Stimulated activated CD8-positive, alpha-beta memory T cell treated with anti-CD3 and anti-CD28 coated beads, Interleukin-15, amount 100 ng/mL, for 24 hours (primary cell): ENCODE measurements around the gene MFNG.
"Not testable (repeated sequence)": the region's sequence is repeated elsewhere in the genome, so short reads cannot be mapped to it uniquely, and the experiment has no call there.

Experiments
- DNase-seq: peaks from one replicate; pipeline ENCODE4 v3.0.0-alpha.2; 2020; ENCODE audit warnings: low read depth

MFNG gene, protein sequence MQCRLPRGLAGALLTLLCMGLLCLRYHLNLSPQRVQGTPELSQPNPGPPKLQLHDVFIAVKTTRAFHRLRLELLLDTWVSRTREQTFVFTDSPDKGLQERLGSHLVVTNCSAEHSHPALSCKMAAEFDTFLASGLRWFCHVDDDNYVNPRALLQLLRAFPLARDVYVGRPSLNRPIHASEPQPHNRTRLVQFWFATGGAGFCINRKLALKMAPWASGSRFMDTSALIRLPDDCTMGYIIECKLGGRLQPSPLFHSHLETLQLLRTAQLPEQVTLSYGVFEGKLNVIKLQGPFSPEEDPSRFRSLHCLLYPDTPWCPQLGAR

DNA sequence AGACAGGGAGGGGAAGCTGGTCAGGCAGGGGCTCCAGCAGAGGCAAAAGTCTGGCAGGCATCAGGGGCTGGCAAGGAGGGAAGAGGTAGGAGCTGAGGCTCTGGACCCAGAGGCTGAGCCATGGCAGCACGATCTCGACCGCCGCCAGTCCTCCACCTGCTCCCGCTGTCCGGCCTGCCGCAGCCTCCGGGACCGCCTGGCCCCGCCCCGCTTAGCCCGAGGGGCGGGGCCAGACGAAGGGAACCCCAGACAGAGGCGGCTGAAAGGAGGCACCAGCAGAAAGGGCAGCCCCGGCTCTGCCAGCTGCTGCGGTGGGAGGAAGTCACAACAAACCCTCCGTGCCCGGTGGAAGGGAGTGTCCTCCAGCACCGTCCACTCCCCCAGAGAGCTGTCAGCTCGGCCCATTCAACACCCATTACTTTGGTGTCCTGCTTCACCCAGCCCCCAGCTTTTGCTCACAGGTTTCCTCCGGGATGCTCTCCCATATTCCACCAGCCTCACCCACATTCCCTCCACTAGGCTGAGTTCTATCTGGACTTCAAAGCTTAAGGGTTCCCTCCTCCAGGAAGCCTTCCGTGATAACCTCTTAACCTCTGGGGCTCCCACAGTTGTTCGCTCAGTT, at the start of gene MFNG:
MFNG (minus strand) TSS at position 161 of the 622 bp plus-strand sequence. CDS start 207 bp downstream, outside the sequence.
- DNase-seq: peak; percentile 40

DNA sequence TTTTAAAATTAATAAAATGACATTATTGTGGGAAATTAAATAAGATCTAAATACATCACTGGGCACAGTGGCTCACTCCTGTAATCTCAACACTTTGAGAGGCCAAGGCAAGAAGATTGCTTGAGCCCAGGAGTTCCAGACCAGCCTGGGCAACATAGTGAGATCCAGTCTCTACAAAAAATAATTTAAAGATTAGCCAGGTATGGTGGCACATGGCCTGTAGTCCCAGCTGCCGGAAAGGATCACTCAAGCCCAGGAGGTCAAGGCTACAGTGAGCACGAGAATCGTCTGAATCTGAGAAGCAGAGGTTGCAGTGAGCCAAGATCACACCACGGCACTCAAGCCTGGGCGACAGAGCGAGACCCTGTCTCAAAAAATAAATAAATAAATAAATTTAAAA, 49.0 kb upstream of the MFNG start:
- no peak for DNase-seq

DNA sequence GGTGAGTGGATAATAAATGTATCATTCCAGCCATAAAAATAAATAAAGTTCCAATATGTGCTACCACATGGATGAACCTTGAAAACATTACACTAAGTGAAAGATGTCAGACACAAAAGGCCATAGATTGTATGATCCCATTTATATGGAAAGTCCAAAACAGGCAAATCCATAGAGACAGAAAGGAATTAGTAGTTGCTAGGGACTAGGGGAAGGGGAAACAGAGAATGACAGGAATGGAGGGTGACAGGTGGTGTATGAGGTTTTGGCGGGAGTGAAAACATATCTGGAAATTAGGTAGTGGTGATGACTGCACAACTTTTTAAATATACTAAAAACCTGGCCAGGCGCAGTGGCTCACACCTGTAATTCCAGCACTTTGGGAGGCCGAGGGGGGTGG, 48.3 kb upstream of the MFNG start:
- DNase-seq: no peak

DNA sequence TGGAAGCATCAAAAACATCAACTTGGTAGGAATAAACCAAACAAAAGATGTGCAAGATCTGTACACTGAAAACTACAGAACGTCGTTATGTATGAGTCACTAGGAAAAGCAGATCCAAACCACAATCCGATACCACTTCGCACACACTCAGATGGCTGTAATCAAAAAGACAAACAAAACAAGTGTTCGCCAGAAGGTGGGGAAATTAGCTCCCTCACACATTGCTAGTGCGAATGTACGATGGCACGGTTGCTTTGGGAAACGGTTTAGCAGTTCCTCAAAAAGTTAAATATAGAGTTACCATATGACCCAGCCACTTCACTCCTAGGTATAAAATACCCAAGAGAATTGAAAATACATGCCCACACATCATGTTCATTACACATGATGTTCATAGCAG, 47.8 kb upstream of the MFNG start:
- no peak for DNase-seq

DNA sequence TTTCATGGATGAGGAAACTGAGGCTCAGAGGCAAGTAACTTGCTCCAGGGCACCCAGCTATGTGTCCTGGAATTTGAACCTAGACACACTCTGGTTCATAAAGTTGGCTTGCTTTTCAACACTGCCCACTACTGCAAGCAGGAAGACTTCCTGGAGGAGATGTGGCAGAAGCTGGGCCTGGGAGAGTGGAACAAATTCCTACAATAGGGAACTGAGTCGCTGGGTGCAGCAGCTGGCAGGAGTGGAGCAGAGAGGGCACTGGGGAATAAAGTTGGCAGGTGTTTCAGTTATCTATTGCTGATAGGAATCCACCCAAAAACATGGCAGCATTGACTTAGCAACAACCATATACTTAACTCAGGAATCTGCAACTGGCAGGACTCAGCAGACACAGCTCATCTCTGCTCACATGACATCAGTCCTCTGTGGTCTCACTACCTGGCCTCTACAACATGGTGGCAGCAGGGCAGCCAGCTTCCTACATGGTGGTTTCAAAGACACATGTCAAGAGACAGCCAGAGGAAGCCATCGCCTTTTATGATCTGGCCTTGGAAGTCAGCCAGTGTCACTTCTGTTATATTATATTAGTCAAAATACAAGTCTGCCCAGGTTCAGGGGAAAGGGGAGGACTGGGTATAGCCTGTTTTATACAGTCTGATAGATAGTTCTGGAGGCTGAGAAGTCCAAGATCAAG, 43.6 kb upstream of the MFNG start:
- no peak for DNase-seq

DNA sequence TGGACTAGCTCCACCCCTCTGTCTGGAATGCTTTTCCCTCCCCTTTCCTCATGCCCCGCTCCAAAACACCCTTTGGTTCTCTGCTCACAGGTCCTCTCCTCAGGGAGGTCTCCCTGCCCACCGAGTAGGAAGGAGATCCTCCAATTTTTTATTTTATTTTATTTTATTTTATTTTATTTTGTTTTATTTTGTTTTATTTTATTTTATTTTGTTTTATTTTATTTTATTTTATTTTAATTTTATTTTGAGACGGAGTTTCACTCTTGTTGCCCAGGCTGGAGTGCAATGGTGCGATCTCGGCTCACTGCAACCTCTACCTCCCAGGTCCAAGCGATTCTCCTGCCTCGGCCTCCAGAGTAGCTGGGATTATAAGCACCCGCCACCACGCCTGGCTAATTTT, 41.8 kb upstream of the MFNG start:
- DNase-seq: not testable (repeated sequence)

DNA sequence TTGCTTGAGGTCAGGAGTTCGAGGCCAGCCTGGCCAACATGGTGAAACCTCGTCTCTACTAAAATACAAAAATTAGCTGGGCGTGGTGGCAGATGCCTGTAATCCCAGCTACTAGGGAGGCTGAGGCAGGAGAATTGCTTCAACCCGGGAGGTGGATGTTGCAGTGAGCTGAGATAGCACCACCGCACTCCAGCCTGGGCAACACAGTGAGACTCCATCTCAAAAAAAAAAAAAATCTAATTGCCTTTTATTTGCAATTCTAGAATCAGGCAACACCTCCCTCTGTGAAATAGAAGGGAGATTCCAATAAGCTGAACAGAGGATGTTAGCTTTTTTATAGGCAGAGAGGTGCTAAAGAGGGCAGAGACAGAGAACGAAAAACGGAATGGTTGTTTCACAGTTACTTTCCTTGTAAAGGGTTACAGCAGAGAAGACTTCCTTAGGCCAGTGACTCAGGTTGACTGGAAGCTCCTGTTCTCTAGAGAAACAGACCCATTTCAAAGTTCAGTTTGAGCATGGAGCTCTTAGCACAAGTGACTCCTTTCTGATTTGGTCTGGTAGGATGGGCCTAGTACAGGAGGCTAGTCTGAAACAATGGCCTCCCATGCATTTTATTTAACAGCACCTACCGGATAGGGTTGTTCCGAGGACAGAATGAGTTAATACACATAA, 41.0 kb upstream of the MFNG start:
- not testable (repeated sequence) for DNase-seq

DNA sequence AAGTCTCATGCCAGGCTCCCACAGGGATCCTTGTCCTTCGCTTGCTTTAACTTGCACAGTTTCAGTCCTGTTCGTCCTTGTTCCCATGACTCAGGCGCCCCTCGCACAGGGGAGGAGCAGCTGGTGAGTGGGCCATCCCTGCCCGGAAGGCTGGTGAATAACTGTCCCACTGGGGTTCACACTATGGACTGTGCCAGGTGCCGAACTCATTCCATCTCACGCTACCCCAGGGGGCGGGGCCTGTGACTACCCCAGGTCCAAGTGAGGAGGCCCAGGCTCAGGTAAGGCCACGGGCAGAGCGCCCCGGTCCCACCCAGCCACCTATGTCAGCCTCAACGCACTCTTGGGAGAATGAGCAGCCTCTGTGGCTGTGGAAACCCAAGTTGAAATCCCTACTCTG, 40.2 kb upstream of the MFNG start:
- DNase-seq: no peak

DNA sequence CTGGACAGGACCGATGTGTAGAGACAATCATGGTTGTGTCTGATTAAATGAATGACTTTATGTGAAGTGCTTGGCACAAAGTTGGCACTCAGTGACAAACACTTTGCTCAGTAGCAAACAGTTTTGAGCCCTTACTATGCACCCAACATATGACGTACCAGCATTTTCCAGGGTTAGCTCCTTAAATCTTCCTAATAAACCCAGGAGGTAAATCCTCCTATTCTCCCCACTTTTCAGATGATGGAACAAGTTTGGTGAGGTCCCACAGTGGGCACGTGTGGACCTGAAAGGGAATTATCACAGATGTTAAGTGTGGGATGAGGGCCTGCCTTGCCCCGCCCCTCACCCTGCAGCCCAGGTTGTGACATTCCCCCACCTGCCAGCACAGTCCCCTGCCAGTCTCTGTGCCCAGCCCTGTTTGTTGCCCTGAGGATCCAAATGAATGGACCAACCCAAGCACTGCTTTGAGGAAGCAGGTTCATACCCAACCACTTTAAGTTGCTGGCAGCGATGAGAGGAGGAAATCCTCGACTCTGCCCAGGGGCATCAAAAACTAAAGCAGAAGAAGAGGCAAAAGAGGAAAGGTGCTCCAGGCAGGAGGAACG, 39.7 kb upstream of the MFNG start:
- no peak for DNase-seq

DNA sequence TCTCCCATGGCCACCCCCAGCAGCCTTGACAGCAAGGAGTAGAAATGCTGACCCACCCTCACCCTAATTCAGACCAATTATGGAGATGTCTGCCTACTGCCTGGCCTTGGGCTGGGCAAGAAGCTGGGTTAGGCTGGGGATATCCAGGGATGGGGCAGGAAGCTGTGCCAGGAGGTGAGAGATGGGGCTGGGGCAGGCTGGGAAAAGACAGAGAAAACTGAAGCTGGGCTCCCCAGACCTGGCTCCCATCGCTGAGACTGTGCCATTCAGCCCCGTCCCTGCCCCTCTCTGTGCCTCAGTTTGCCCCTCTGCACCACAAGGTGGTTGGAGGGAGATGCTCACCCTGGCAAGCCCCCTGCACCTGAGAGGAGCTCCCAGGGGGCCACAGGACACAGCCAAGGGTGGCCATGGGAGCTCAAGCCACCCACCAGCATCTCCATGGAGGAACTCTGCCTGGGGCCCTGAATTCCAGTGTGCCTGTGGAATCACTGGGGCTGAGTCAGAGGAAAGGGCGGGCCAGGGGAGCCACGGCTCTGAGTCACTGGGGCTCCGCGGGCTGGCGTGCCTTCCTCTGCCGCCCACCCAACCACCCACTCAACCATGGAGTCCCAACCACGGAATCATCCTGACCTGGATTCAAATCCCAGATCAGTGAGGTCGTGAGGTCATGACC, 39.0 kb upstream of the MFNG start:
- DNase-seq: no peak

DNA sequence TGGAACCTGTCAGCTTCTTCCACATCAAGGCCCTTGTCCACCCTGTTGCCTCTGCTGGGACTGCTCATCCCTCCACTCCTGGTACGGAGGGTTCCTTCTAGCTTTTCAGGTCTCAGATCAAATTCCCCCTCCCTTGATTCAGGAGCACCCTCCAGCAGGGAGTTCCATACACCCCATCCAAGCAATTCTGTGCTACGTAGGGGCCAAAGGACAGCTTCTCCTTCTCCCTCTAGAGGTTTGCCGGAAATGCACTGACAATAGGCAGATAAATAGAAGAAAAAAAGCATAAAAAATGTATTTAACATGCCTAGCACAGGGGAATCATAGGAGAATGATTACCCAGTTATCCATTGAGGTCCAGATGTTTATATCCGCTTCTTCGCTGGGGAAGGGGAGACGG, 36.3 kb upstream of the MFNG start:
- DNase-seq: no peak

DNA sequence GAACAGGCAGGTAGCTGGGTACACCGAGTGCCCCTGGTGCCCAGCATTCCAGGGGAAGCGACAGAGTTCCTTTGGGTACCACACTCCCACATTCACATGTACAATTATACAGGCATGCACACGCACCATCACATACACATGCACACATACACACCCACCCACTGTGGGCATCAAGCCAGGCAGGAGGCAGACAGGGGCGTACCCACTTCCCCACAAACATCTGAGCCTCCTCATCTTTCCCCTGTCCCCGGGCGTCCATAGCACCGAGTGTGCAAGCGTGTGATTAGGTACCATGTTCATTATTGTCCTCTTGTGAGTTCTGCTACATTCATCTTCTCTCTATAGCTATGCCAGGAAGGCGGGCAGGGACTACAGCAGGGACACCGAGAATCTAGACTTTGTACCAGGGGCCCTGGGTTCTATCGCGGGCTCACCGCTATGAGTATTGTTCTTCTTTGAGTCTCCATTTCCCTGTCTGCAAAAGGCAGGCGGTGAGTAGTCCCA, 35.1 kb upstream of the MFNG start:
- no peak for DNase-seq

DNA sequence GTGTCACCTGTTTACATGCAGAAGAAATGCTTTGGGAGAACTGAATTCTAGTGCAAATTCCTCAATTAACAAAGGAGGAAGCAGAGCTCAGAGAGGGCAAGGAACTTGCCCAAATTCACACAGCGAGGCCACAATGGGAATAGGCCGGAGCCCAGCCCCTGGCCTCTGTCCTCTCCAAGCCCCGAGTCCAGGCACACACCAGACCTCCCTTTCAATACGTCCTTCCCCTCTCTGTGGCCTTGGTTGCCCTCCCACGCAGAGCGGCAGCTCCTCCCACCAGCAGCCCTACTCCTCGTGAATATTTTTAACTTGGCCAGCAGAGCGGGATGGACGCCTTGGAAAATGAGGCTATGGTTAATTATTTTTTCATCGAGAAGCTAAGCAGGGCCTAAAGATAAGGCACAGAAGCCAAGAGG, 34.6 kb upstream of the MFNG start:
- no peak for DNase-seq

DNA sequence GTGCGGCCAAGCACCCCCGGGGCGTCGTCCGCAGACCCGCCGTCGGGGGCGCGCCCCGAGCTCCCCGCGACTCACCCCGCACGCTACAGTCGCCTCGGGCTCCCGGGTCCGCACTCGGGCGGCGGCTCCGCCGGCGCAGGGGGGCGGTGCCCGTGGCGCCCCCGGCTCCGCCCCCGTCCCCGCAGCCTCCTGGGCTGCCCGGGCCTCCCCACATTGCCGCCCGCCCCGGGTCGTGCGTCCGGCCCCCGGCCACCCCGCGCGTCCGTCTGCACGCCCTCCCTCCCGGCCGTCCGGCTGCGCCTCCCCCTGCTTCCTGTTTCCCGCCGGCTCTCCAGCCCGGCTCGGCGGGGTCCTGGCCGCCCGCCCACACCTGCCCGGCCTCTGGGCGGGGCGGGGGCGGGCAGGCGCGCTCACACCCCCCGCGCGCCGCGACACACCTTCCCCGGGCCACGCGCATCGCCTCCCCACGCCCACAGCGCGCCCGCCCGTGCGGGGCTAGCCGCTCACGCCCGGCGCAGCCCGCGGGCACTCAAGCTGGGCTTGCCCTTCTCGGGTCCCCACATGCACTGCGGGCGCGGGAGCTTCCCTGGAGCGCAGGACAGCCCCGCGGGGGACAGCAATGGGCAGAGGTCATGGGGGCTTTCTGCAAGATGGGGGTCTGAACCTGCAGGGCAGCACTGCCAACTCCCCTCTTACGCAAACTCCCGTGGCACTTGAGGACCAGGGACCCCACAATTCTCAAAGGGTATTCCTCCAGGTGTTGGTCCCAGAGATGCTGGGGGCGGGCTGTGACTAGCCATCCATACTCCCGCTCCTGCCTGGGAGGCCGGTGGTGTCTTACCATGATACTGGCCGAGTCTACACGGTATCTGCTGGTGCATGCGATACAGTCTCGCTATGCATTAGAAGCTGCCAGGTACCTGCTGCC, 33.3 kb upstream of the MFNG start, which contains the start of gene CARD10:
CARD10 (minus strand) TSS at position 148 of the 928 bp plus-strand sequence. CDS start 215 bp downstream, outside the sequence.
- DNase-seq: no peak

DNA sequence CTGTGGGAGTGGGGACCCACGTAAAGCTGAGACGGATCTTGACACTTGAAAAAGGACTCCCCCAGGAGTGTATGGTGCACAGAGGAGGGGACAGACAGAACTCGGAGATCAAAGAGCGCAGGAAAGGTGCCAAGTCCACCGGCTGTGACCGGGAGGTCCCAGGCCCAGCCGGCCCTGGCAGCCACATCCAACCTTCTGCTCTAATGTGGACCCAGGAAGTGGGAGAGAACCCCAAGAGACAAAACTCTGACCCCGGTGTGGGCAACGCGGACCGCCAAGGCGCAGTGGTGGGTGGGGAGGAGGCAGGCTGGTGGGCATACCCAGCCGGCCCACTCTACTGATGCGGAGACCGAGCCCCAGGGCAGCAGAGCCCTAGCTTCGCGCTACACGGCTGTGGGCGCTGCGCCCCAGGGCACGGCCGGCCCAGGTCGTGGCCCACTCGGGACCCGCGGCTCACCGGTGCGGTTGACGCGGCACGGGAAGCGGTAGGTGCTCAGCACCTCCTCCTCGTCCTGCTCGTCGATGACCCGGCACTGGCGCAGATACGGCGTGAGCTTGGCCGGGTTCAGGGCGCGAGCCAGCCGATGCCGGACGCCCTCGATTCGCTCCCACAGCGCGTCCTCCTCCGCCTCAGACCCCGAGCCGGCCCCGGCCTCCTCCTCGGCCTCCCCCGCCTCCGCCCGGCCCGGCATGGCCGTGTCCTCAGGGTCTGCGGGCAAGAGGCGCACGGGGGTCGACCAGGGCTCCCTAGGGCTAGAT, 32.5 kb upstream of the MFNG start:
- no peak for DNase-seq

DNA sequence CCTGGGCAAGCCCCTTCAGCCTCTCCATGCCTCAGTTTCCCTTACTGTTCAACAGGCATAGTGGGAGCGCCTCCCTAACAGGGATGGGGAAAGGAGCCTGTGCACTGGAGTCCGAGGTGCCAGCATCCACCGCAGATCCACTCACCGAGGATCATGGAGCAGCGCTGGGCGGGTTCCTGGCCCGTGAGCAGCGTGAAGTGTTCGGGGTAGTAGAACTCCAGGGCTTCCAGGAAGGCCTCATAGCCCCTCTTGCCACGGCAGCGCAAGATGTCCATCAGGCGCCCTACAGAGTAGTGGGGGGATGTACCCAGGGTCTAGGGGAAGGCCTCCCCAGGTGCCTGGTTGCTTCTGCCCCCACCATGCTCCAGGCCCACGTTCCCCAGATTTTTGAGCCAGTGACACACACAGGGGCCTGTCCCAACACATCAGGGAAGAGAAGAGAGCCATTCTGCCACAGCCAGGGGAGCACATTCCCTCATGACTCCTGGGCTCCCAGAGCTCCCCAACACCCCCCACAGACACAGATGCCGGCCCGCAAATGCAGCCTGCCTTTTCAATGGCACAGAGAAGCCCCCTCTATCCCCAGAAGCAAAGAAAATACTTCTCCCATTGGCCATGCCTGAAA, 31.8 kb upstream of the MFNG start:
- no peak for DNase-seq

DNA sequence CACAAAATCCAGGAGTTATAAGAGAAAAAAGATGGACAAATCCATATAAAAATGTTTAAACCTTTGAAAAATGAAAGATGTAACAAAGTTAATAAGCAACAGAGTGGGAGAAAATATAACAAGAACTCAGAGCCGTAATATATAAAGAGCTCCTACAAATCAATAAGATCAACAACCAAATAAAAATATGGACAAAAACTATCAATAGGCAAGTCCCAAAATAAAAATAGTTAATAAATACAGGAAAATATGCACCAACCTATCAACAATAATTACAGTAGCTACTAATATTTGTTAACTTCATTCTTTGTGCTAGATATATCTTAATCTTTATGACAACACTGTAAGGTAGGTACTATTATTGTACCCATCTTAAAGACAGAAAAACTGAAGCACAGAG, 30.3 kb upstream of the MFNG start:
- DNase-seq: no peak

DNA sequence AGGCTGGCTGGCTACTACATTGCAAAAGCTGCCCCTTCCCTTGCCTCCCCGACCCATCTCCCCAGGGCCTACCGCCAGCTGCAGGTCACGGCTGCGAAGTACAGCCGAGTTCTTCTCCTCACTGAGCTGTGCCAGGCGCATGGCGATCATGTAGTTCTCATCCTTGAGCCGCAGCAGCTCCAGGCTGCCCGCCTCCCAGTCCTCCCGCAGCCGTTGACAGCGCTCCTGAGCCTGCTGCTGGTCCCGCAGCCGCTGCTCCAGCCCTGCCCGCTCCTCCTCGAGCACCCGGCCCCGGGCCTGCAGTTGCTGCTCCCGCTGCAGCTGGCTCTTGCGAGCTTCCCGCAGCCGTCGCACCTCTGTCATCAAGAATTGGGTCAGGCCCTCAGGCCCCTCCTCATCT, 29.7 kb upstream of the MFNG start:
- DNase-seq: no peak

DNA sequence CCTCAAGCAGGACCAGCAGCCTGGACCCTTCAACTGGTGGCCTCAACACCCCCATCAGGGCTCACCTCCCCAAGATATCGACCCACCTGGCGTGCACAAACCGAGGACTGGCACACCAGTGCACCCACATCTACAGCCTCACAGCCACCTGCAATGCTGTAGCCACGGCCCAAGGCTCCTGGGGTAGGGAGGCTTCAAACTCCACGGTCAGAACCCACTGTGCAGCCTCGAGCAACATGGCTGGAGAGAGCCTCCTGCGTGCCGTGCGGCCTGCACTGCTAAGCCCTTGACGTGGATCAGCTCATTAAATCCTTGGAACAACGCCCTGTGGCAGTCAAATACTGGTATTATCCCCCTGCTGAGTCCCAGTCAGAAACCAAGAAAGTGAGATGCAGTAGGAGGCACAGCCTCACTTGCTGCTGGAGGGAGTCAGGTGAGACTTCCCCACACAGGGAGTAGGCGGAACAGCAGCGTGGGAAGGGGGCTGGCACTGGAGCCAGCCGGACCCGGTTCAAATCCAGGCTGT, 28.4 kb upstream of the MFNG start:
- DNase-seq: no peak
